GM15510 (cell line): ENCODE data around the gene BTRC.

Source experiments
- POLR2A ChIP-seq: IDR thresholded peaks from 3 replicates; pipeline ENCODE4 v1.6.1; 2011; ENCODE audit warnings: borderline replicate concordance; ENCODE audit not compliant: insufficient read length; ENCODE audit errors: extremely low read depth

BTRC gene

GRCh38 chr10:101512738-101513137 is 158.8 kb downstream of the BTRC start:
- TF ChIP-seq POLR2A, result no peak

DNA sequence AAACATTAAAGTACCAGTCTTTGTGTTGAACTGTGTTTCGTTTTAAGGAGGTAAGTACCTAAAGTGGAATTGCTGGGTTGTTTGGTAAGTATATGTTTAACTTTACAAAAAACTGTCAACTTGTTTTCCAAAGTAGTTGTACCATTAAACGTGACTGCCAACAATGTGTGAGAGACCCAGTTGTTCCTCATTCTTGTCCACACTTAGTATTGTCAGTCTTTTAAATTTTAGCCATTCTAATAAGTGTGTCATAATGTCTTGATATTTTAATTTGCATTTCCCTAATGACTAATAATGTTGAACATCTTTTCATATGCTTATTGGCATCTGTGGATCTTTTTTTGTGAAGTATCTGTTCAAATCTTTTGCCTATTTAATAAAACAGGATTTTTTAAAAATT is 159.8 kb downstream of the BTRC start:
- no peak for TF ChIP-seq POLR2A

DNA sequence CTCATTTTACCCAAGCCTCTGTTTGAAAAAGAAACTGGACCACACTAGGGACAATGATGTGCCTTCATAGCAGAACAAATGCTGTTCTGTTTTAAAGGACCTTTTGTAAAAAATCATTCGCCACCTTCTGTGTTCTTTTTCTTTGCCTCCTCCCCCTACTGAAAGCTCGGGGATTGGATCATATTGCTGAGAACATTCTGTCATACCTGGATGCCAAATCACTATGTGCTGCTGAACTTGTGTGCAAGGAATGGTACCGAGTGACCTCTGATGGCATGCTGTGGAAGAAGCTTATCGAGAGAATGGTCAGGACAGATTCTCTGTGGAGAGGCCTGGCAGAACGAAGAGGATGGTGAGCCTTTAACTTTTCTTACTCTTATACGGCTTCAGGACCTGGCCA is 171.9 kb downstream of the BTRC start:
- TF ChIP-seq POLR2A, result no peak

DNA sequence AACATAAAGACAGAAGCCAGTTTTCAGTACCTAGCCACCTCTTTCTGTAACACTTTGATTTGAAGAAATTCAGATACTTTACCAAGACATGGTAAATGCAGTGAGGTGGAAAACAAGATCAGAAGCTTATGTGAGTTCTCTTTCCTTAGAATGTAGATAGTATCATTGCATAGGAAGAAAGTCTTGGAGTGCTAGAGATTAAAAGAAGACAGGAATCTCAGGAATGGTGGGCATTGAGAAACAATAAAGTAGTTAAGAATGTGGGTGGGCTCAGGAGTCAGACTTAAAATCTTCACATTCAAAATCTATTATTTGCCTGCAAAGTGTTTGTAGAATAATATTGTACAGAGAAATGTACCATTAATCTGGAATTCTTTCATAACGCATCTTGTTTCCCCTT is 175.2 kb downstream of the BTRC start:
- no peak for TF ChIP-seq POLR2A

DNA sequence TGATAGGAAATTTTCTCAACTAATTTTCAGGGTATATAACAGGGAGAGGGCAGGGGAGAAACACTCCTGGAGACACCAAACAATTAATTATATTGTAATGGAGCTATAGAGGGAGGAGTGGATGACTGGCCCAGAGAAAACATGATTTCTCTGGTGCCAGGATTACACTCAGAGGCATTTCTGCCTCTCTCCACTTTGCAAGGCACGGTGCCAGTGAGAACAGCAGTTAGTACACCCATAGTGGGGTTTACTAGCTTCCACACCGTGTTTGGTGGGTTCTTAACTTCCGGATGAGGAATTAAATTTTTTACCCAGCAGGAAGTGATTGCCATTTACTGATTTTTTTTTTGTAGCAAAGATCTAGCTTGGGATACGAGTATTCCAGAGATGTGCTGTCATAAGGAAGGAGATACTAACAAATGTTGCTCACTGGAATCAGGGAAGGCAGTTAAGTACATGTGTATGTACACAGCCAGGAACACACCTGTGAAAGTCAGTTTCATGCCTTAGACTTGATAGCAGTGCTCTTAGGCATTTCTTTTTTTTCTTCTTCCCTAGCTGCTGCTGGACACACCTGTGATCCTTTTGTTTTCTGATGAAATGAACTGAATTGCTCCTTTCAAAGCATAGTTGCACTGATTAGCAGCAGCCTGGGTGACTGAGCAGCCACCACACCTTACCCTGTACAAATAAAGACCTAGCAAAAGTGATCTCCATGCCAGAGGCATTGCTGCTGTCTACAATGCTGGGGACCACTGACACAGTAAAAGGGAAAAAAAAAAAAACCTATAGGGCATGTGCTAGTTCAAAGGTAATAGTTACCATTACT is 176.0 kb downstream of the BTRC start:
- no peak for TF ChIP-seq POLR2A

GRCh38 chr10:101535949-101536348 is 182.0 kb downstream of the BTRC start:
- no peak for TF ChIP-seq POLR2A

DNA sequence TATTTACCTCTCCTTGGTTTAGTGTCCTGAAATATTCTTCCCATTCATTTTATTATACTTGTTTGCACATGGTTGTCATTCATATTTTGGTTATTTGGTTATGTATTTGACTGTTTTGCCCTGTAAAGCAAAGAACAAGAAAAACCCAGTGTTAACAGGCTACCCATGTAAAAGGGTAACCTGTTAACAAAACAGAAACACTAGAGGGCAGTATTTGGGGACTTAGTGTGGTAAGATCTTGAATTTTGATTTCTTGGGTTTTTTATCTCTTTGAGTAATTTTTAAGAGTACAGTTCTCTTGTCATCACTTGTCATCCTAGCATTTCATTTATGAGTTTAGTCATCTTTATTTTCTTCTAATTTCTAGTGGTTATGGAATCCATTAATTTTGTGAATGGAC is 182.8 kb downstream of the BTRC start:
- no peak for TF ChIP-seq POLR2A

DNA sequence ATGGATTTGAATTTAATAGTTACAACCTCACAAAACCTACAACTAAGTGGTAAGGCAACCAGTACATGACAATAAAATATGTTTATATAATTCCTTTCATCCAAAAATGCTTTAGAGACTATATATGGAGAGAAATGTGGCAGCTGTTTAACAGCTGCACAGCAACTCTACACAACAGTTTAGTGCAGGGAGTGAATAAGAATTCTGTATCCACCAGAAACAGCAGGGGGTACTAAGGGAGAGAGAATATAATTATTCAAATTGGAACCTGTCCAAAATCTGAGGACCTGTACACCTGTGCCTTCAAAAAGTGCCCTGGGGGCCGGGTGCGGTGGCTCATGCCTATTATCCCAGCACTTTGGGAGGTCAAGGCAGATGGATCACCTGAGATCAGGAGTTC is 184.5 kb downstream of the BTRC start:
- TF ChIP-seq POLR2A, result no peak

- TF ChIP-seq POLR2A, result no peak
Observed at GRCh38 chr10:101545898-101546297, 191.9 kb downstream of the BTRC start.

DNA sequence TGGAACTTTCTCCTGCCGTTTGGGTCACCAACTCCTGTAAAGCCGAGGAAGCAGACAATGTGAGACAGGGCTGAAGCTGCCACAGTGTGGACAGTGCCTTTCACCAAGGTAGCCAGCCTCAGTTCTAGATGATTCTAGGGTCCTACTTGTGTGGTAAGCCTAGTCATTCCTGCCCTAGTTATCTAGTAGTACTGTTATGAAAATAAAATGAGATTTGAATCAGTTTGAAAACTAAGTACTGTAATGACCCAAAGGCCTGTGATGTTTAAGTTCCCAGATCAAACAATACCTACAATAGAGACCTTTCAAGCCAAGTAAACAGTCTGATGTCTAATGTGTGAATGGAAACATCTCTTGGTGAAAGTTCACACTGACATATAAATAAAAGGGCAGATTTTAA is 197.0 kb downstream of the BTRC start:
- no peak for TF ChIP-seq POLR2A

- TF ChIP-seq POLR2A, result no peak
Observed at GRCh38 chr10:101552442-101552841, 198.5 kb downstream of the BTRC start.

GRCh38 chr10:101557541-101557940 is 203.6 kb downstream of the BTRC start:
- no peak for TF ChIP-seq POLR2A

- no peak for TF ChIP-seq POLR2A
Observed at GRCh38 chr10:101558204-101558603, 204.2 kb downstream of the BTRC start.

- TF ChIP-seq POLR2A, result no peak
Observed at GRCh38 chr10:101558671-101559595, 205.0 kb downstream of the BTRC start.

GRCh38 chr10:101559596-101560297 is 205.8 kb downstream of the BTRC start:
- TF ChIP-seq POLR2A, result no peak
